ENCODE results near the gene KIRREL3.
"Not testable (repeated sequence)": the region's sequence is repeated elsewhere in the genome, so short reads cannot be mapped to it uniquely, and the experiment has no call there.

Gene KIRREL3

GRCh38 chr11:126411971-126412381 lies 588.6 kb downstream of the KIRREL3 start:
- DNase-seq = no peak

GRCh38 chr11:126410649-126411048 lies 589.9 kb downstream of the KIRREL3 start:
- no peak for DNase-seq

GRCh38 chr11:126409620-126409985 lies 591.0 kb downstream of the KIRREL3 start:
- DNase-seq = no peak

GRCh38 chr11:126408901-126409619 lies 591.5 kb downstream of the KIRREL3 start:
- DNase-seq = no peak

- no peak for DNase-seq
Measured at GRCh38 chr11:126408496-126408895, 592.1 kb downstream of the KIRREL3 start.

- no peak for DNase-seq
Measured at GRCh38 chr11:126407682-126408288, 592.8 kb downstream of the KIRREL3 start.

GRCh38 chr11:126407101-126407521 lies 593.5 kb downstream of the KIRREL3 start:
- no peak for DNase-seq

- DNase-seq = no peak
Measured at GRCh38 chr11:126406368-126406767, 594.2 kb downstream of the KIRREL3 start.

GRCh38 chr11:126405906-126406305 lies 594.7 kb downstream of the KIRREL3 start:
- DNase-seq = no peak

- no peak for DNase-seq
Measured at GRCh38 chr11:126405374-126405773, 595.2 kb downstream of the KIRREL3 start.

GRCh38 chr11:126404367-126404766 lies 596.2 kb downstream of the KIRREL3 start:
- DNase-seq = no peak

GRCh38 chr11:126403658-126404057 lies 596.9 kb downstream of the KIRREL3 start:
- no peak for DNase-seq

- DNase-seq = no peak
Measured at GRCh38 chr11:126403022-126403581, 597.5 kb downstream of the KIRREL3 start.

GRCh38 chr11:126400479-126400878 lies 600.1 kb downstream of the KIRREL3 start:
- DNase-seq = no peak

GRCh38 chr11:126400019-126400418 lies 600.6 kb downstream of the KIRREL3 start:
- DNase-seq = no peak

- DNase-seq = no peak
Measured at GRCh38 chr11:126398721-126399120, 601.8 kb downstream of the KIRREL3 start.

GRCh38 chr11:126398296-126398695 lies 602.3 kb downstream of the KIRREL3 start:
- no peak for DNase-seq

GRCh38 chr11:126396965-126397364 lies 603.6 kb downstream of the KIRREL3 start:
- no peak for DNase-seq

GRCh38 chr11:126396266-126396665 lies 604.3 kb downstream of the KIRREL3 start:
- DNase-seq = not testable (repeated sequence)

GRCh38 chr11:126395784-126396183 lies 604.8 kb downstream of the KIRREL3 start:
- not testable (repeated sequence) for DNase-seq

- DNase-seq = not testable (repeated sequence)
Measured at GRCh38 chr11:126394634-126395072, 605.9 kb downstream of the KIRREL3 start.

- no peak for DNase-seq
Measured at GRCh38 chr11:126394036-126394435, 606.5 kb downstream of the KIRREL3 start.

GRCh38 chr11:126393143-126393542 lies 607.4 kb downstream of the KIRREL3 start:
- no peak for DNase-seq

- DNase-seq = no peak
Measured at GRCh38 chr11:126392633-126393013, 607.9 kb downstream of the KIRREL3 start.
